CD4-positive, alpha-beta T cell treated with Interleukin-4 for 1 hour (primary cell): ENCODE results near the gene SLC9A9.

Source experiments
- DNase-seq, 2 donors: peaks; one replicate each; pipeline ENCODE4 v3.0.0-alpha.2; 2020 to 2022

Gene SLC9A9

DNA sequence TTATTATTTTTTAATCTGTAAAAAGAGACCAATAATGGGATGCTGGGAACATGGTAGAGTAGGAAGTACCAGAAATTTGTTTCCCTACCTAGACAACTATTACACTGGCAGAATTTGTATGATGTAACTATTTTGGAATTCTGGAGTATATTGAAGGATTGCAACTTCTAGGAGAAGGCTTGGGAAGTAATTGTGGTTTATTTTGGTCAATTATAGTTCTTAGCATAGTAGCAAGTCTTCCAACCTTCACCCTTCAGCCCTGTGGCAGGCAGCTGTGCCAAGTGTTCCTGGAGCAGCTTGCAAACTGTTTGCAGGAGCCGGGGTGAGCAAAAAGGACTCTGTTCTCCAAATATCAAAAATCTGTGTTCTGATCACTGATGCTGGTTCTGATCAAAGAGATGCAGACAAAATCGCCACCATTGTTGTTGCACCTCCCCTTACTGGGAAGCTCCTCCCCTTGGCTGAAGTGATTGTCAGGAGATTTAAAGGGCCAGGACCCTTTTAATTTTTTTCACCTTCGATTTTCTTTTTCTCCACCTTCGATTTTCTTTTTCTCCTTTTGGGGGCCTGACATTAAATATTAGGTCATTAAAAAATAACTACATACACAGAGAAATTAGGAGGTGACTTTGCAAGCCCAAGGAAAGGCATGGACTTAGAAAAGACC, 363.3 kb downstream of the SLC9A9 start:
- DNase-seq: no peak

DNA sequence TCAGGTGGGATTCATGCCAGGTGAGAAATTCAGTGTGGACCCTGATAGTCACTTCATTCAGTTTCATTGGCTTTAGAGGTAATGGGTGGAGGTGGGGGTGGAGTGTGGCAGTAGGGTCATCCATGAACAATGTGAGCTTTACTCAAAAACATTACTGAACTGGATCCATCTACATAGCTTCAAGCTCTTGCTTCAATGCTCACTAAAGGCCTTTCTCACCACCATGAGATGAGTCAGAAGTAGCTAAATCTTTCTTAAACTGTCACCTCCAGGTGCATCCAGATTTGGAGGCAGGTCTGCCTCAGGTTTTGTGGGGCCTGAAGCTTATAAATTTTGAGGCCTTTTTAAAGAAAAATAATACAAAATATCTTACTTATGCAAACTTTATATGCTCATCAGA, 365.1 kb downstream of the SLC9A9 start:
- no peak for DNase-seq

DNA sequence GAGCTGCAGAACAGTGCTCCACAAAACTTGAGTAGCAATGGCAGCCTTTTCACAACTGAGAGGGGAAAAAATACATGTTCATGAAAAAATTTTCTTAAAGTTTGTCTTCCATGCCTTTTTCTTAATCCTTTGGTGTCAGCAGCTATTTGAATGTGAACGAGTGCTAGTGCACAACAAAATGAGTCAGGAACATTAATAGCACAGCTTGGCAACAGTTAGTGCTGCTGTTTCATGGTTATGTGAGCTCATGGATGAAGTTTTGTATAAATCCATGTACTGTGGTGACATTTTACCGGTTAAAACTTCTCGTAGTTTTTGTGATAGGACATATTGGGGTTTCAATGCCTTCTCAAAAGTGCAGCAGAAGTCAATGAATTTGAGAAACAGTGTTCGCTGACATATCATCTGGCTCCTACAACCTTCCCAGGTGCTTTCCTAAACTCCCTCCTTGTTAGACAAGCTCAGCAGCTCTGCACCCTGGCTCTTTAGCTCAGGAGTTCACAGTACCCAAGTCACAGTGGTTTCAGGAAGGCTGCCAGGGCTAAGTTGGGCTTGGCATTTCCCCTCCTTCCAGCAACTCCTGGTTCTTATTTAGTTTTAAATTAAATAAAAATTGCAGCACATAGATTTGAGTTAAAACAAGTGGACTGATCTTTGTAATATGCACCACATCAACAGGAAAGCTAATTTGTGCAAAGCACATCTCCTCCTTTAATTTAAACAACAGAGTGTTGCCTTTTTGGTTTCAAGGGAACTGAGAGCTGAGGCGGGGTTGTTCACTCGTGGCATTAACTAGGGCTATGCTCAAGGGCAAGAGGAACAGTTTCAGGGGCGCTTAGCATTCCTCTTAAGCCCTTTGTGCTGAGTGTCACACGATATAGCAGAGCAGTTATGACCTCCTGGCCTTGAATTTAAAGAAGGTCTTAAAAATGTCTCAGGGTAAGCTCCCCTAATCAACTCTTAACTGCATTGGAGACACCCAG, 365.9 kb downstream of the SLC9A9 start:
- no peak for DNase-seq

DNA sequence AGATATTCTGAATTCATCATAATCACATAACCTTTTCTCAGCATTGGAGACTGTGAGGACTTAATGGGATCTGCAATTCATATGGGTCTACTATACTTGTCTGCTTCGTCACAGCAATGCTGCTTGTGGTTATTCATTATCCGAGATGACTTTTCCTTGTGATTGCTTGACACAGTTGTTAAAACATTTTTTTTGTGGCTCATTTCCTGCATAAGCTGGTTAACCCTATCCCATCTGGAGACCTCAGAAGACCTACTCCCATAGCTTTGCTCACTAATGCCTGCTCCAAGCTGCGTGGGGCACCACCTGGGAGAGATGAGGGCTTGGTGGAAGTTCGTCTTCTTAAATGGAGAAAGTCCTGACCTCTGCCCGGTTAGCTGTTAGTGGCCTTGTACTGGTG, 367.9 kb downstream of the SLC9A9 start:
- DNase-seq: no peak

DNA sequence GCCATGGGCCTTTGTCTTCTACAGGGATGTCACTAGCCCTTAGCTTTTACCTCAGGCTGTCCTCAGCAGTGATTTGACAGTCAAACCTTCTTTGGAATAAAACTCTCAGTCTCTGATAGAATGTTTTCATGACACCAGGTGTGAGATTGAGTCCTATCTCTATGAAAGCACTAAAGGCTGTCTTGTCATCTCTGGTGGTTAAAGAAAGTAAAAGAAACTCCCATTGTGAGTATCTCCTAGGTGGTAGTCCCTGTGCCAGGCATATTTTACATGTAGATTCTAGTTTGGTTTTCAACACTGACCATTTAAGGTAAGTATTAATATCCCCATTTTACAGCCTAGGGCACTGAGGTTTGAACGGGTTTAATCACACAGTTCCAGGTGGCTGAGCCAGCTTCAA, 368.5 kb downstream of the SLC9A9 start:
- DNase-seq: no peak

DNA sequence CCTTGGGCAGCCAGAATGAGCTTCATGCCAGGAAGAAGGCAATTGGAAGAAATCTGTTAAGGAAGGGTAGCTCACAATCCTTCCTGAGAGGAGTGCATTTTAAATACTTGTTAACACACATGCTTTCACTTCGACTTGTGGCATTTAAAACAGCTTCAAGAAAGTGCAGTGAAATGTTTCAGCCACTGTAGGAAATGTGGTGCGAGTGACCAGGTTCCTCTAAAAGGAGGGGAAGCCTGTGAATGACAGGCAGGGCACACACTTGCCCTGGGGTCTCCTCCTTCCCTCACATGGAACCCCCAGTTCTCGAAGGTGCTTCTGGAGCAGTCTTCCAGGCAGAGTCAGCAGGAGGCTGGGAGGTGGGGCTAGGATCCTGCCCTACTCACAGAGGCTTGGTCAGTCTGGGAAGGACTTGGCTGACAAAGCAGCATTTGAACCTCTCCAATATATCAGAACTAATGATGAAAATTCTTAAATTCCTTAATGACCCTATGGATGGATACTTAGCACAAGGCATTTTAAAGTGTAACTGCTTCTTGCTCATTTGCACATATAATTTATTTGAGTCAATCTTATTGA, 370.1 kb downstream of the SLC9A9 start:
- DNase-seq: no peak

DNA sequence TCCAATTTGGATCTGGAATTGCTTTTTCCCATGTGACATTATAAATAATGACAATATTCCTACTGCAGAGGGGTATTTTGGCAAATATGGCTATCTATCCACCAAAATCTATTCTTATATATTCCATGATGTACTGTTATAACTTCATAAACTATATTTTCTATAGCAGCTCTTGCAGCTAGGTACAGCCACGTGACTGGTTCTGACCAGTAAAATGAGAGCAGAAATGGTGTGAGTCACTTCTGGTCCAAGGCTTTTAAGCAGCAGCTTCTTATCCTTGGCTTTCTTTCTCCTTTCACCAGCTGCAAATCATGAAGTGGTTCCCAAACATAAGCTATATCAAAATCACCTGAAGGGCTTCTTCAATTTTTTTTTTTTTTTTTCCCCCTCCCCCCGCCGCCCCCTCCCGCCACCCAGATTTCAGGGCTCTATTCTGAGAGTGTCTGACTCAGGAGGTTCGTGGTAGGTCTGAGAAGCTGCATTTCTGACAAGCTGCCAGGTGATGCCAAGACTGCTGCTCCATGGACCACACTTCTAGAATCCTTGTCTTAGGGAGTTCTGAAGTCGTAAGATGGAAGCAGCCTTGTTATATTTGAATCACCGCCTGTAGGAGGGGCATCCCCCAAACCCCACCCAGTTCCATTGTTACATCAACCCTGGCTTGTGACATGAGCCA, 371.2 kb downstream of the SLC9A9 start:
- no peak for DNase-seq

DNA sequence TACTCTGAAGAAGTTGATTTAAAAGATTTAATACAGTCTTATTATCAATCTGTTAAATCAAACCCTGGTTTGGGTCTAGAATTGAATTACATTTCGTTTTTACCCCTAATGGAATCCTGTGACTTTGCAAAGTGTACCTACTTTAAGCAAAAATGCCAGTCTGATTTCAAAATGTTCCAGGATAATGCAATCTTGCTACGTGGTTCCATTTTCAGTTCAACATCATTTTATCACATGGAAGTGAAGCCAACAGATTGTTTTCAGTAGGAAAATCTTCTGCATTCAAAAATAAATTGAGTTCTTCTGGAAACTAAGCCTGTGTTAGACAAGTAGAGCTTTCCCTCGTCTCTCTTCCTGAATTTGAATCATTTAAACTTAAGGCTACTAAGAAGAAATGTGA, 372.3 kb downstream of the SLC9A9 start:
- DNase-seq: no peak

DNA sequence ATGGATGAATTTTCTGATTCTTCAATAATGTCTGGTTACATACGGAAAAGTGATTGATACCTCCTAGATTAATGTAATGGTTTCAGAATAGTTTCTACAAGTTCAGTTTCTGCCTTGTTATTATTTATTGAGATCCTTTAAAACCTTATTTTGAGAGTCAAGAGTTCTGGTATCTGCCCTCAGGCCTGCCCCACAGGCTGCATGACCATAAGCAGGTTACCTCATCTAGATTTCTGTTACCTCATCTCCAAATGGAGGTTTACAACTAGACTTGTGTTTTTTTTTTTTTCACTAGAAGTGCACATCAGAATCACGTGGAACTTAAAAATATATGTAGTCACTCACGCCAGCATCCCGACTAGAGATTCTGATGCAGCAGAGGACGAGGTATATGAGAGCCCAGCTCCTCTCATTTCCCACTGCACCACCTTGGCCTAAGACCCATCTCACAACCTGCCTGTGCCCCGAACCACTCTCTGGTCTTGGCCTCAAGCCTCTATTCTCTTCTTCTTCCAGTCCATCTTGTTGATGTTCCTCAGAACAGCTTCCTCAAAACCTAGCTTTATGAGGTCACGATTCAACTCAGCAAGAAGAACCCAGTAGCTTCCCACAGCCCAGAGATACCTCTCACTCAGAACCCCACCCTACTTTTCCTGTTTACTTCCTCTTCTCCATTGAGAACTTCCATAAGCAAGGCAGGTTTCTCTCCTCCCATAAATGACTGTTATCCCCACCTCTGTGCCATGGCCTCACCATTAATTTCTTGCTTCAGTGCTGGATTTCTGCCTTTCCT, 375.3 kb downstream of the SLC9A9 start:
- no peak for DNase-seq

DNA sequence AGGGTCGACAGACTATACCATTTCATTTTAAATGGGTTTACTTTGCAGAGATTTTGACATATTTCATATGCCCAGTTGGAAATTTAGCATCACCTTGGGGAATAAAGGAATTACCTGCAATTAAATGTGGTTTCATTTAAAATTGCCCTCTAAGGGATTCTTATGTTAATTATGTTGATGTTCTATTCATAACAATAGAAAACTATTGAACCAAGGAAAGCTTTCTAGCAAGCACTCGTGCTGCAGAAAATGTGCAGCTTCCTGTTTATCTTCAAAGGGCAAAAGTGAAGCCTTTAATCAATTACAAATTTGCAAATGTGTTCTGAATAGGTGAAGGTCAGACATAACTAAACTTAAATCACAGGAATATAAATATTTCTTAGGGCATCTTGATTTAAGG, 376.6 kb downstream of the SLC9A9 start:
- DNase-seq: no peak

DNA sequence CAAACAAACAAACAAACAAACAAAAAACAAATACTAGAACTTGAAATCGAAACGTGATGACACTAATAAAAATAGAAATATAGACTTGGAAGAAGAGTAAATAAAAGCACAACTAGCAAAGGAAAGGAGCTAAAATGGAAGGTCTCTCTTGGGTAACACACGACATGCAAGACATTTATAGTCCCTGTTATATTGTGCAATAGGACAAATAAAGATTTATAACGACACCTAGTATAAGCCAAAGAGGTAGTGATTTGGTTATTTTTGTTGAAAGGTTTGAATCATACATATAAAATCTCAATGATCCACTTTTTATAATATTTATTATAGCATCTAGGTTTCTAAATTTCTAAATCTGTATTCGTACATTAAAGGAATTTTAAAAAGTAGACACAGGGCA, 379.1 kb downstream of the SLC9A9 start:
- no peak for DNase-seq

DNA sequence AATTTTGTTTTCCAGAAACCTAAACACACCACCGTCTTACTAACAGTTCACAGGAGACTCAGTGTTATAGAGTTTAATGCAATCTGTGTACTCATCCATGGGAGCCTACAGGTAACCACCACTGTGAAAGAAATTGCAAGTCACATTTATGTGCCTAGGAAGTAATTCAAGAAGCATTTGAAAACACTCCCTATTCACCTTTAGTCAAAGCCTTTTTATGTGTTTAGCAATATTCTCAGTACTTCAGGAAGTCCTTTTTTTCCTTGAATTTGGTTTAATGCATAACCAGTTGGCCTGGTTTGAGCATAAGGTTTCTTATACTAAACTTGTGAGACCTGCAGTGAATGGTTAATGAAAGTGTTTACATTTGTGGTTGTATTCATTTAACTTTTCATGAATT, 382.6 kb downstream of the SLC9A9 start:
- no peak for DNase-seq

DNA sequence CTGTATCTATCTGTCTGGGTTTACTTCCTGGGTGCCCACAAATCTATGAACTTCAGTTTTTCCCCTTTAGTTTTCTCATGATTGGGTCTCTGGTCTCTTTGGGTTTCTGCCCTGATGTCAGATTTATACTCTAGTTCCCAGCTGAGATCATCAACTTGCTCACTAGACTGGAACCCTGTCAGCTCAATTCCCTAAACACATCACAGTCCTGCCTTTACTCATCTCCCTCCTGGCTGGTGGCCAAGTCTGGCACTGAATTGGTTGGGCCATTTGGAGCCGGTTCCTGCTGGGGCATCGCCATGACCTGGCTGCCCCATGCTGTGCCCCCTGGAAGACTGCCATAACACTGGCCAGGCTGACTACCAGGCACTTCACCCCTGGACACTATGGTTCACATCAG, 383.4 kb downstream of the SLC9A9 start:
- DNase-seq: no peak

DNA sequence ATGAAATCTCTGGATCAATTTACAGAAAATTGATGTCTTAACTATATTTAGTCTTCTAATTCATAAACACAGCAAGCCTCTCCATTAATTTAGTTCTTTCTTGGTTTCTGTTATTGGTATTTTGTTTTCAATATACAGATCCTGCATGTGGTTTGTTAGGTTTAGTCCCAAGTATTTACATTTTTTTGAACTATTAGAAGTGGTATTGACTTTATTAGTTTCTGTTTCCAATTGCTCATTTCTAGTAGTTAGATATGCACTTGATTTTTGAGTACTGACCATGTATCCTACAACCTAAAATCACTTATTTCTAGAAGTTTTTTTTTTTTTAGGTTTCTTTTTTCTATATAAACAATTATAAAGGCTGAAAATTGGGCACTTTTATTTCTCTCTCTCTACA, 392.8 kb downstream of the SLC9A9 start:
- DNase-seq: no peak

DNA sequence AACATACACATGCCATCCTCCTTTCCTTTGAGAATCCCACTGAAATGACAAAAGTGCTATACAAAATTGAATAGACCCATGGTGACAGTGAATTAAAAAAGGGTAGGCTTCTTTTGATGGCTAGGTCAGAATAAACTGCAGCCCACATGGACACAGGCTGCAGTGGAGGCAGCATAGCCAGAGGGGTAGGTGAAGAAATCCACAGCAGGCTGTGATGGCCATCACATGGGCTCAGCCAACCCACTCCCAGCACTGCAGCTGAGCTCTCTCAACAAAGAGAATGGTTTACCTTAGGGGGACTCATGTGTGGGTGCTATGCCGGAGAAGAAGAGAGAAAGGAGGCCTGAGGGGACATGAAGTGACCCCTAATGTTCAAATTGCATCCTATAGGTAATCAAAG, 397.6 kb downstream of the SLC9A9 start:
- no peak for DNase-seq

DNA sequence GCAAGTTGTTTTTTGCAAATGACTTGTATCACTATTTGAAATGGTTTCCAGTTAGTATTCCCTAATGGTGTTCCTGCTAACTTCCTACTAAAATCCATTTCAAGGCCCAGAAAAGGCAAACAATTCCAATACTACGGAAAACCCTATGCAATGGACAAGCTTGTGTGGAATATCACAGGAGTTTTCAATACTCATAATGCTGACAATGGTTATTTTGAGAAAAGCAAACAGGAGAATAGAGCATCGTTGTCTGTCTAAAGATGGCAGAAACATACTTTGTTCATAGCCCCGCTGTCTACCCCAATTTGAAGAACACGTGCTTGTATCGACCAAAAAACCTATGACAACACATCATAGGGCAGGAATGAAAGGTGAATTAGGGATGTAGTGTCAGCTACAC, 400.8 kb downstream of the SLC9A9 start:
- DNase-seq: no peak

DNA sequence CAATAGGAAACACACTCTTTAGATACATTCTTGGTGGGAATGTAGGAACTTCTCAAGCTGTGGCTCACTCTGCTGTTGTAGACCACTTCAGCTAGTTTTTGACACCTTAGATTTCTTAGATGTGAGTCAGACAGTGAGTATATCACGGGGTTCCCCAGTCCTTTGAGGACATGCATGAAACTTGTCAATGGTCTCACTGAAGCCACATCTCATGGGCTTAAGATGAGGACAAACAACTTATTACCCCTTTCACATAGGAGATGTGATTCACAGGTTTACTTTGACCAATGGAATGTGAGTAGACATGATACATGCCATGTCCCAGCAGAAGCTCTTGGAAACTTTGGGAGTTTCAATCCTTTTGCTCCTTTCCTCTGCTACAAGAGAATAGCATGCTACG, 403.1 kb downstream of the SLC9A9 start:
- no peak for DNase-seq

DNA sequence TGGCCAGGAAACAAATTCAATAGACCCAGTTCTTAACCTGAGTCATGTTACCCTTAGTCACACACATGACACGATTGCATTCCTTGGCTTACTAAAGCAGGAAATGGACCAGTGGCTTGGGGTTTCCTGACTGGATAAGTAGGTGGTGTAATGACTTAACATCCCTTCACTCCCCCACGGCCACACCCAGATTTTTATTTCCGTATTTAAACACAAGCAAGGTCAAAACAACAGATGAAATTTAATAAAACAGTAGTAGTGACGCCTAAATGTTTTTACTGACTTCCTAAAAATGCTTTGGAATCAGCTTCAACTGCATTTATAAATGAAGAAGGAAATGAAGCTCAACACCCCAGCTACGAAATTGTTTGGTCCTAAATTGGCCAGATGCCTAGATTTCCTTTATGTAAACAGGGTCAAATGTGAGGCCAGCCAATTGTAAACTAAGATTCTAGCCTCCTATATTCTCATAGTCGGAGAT, 404.4 kb downstream of the SLC9A9 start:
- peak; percentile 42 to 77 for DNase-seq

DNA sequence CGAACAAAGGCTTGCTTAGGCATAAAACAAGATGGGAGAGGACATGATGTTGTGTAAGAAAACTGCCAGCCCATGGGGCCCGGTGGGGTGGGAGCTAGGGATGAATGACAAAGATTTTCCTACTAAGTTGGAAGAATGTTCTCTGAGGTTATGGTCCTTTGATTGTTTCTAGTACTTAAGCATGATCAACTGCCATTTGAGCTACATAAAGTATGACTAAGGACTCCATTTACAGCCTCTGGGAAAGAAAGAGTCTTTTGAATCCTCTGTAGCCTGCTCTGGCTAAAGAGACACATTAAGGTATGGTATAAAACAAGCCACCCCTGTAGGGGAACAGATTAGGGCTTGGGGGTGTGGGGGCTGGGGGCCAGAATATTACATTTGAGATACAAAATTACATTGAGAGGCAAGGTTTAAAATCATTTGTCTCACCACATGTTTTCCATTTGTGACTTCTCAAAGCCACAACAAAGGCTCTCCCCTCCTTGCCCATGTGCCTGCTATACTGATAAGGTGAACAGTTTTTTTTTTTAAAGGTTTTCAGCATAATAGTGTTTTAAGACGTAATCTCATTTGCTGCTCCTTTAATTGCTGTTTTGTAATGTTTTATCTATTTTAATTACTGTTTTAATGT, 405.3 kb downstream of the SLC9A9 start:
- DNase-seq: no peak

DNA sequence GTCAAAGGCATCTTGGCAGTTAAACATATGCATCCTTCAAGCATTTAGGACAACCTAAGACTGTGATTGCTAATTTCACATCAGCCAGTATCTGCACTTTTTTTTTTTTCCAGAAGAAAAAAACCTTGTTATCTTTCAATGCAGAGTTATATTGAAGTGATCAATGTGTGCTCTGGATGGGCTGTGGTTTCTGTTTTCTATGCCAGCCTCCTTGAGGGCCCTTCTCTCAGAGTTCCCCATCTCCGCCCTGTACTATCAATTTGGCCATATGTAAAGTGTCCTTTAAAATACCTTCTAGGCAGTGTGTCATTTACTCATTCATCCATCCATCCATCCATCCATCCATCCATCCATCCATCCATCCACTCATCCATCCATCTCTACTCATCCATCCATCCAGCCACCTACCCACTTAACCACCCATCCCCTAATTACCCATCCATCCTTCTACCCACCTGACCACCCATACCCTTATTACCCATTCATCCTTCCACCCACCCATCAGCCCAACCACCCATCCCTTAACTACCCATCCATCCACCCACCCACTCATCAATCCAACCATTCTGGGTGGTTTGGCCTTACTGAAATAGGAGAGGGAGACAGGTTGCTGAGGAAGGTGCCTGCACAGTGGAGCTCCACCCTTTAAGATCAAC, 406.6 kb downstream of the SLC9A9 start:
- DNase-seq: no peak

DNA sequence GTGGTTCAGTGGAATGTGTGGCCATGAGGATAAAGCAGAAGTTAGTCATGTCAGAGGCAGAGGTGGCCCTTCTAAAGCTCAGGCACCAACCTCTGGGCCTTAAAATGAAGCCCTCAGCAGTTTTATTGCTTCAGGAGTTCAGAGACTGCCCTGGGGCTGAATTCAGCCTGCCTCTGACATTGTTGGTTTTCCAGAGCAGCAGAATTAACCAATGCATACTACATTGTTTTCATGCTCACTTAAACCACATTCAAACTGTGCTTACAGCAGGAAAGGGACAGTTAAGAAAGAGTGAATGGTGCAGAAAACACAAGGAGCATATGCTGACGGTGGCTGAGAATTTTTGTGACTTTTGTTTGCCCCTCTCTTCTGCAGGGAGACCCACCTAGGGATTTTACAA, 408.5 kb downstream of the SLC9A9 start:
- DNase-seq: no peak
